GM10847 (cell line): ENCODE results near the gene DLX6.

Source experiments
- POLR2A ChIP-seq: IDR thresholded peaks from 2 replicates; pipeline ENCODE4 v1.6.1; 2011; ENCODE audit not compliant: insufficient read length; ENCODE audit errors: extremely low read depth

DLX6 gene

DNA sequence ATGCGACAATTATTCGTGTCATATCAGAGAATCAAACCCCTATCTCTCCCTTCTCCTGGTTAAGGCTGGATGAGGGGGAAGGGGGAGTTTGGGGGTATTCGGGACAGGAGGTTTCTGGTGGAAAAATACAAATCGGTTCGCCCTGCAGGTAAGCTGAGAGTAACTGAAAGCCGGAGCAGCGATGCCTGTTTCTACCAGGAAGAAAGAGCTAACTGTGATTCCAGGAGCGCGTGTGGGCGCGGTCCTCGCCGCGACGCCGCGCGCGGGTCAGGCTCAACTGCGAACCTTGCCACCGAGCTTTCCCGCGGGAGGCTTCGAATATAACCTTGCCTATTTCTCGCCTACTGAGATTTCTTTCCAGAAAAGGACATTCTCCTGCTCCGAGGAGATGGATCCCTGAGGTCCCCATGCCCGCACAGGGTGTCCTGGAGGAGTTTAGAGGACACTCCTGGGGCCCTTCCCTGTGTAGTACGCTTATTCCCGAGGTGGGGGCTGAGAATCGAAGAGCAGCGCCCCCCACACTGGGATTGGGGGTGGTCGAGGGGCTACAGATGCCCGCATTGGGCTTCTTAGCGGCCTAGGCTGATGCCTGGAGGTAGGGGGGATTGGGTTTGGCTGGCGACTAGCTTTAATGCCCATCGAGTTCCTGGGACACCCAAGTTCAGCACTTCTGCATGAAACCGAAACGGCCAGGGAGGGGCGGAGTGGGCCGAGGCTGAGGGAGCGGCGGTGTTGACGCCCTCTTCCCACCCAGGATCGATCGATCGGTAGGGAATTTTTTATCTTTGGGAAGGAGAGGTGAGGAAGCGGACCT is 13.0 kb upstream of the DLX6 start:
- TF ChIP-seq POLR2A: no peak

DNA sequence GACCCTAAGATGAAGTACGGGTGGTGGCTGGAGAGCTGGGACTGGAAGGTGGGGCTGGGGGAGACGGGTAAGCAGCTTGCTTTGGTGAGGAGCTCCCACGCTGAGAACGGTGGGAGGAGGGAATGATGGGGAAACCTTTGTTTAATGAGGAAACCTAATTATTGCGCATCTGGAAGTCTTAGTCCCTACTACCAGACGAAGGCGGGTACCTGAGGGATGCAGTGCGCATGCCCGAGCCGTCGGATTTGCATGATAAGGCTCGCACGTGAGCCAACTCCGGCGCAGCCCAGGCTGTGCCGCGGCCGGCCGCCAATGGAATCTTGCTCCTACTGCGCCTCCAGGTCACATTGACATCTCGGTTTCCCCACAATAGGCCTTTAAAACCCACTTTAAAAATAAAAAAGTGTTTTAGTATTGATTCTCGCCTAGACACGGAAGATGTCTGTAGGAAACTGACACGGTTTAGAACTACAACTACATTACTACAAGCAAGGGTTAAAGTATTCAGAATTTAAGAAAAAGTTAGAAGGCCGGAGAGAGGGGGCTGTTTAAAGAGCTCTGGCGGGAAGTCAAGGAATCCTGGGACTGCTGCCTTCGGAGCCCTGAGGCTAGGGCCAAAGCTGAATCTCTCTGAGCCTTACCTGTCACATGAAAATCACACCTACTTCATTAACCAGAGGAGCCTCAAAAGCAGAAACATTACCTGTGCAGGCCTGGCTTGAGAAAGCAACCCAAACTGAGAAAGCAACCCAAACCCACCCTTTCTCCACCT is 12.1 kb upstream of the DLX6 start:
- no peak for TF ChIP-seq POLR2A

DNA sequence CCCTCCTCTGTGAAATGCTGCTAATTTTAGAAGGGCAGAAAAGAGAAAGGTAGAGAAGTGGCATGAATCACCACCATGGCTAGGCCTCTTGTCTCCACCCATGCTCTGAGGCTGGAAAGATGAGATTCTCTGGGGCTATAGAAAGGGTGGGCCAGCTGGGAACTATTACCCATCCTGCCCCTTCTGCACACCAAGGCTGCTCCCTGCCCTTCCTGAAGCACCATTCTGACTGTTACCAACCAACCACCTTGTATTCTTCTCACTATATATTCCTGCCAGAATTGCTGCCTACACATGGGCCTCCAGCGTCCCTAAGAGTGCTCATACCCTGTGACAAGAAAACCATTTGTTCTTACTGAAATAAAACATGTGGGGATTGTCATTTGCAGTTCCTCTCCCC is 11.4 kb upstream of the DLX6 start:
- no peak for TF ChIP-seq POLR2A

DNA sequence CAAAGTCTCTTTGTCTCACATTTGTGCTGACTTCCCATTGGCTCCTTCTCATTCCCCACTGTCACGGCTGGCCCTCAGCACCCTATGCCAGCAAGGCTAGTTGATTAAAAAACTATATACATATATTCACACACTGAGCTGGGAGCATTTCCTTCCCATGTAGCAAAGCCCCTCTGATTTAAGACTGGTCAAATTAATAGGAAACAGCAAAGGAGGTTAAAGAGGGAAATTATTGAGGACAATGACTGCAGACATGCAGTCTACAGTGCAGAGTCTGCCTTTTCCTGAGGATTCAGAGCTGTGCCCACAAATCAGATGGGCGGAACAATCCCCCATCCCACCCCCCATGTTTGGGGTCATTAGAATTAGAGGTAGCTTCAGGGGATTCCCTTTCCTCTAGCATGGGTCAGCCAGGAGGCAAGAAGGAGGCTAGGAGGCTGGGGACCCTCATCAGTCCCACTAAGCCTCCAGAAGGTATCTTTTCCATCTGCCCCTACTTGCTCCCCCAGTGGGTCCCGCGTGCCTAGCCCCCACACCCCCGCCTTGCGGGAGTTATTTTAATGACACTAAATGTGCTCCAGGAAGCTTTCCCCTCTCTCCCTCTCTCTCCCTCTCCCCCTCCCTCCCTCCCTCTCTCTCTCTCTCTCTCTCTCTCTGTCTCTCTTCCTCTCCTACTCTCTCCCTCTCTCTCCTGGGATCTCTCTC is 9.8 kb upstream of the DLX6 start:
- TF ChIP-seq POLR2A: no peak

DNA sequence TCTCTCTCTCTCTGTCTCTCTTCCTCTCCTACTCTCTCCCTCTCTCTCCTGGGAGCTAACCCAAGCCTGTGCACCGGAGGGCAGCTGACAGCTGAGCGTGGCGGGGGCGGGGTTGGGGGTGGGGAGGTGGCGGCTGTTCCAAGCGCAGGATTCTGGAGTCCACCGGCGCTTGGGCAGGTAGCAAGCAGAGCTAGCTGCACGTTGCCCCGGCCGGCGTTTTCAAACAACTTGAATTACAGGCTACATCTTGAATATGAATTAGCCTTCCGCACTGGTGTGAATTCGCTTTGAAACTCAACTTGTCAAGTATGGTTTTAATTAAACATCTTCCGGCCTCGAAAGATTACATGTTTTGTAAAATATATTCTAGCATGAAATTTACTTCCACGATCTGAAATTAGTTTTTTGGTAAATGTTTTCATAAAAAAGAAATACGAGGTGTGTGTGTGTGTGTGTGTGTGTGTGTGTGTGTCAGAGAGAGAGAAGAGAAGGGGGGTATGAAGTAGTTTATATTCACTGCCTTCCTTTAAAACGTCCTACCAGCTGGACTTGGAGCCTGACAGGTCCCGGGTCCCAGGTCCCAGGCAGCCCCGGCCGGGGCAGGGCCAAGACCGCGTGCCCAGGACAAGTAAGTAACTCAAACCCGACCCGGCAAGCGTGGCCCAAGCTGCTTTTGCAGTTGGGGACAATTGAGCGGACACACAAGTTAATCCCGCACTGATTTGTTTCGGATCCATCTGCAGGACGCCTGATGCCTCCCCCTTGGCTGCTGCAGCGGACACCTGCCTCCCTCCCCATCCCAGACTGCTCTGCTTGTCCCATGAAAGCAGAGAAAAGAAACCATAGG is 9.0 kb upstream of the DLX6 start:
- no peak for TF ChIP-seq POLR2A

DNA sequence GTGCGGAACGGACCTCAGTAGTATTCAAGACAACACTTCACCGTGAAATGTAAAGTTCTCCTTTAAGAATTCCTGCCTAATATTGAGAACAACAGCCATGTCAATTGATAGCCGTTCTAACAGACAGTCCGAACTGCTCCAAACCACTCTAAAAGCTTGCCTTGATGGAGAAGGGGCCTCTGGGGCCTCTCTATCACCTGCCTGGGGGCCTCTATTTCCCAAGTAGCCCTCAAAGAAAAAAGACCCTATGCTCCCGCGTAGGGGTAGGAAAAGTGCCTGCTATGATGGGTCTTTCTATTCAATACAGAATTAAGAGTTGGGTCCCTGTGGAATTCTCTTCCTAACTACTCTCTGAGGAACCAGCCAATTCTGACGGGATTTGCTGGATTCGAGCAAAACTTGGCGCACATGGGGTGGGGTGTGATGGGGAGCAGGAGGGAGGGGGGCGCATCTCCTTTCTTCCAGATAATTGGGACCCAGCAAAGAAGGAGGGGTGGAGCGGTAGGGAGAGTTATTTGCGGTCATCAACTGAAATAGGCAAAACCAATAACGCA is 8.3 kb upstream of the DLX6 start:
- TF ChIP-seq POLR2A: no peak

DNA sequence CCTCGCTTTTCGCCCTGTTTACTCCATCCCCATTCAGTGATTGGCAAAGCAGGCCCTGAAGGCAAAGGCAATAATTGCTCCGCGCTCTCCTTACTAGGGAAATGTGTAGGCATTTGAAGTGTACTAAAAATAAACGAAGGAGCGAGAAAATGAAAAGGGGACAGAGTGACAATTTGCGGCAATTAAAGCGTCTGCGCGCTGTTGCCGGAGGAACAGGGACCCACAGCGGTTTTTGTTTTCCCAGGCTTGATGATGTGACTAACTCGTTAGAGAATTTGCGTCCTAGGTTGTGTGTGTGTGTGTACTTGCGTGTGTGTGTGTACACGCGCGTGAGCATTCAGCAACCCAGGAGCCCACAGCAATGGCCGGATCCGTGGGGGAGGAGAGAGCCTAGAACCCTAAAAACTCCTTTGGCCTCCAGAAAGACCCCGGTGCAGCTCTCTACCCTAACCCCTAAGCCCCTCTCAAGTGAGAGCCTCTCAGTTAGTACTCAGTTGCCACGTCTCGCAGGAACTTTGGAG is 7.8 kb upstream of the DLX6 start:
- TF ChIP-seq POLR2A: no peak

DNA sequence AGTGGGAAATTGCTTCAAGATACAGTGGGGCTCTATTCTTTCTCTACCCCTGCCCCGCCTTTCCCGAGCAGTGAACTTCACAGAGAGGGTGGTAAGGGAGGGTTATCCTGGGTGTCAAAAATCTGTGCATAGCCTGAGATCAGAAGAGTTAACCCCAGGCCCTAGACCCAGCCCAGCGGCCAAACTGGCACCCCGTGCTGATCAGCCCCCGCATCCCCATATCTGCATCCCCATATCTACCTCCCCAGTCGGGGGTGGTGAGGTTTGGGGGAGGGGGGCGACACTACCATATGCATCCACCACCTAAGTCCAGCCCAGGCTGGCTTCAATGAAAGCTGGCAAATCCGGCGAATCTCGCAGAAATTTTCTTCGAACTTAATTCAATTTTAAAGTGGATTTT is 7.0 kb upstream of the DLX6 start:
- no peak for TF ChIP-seq POLR2A

DNA sequence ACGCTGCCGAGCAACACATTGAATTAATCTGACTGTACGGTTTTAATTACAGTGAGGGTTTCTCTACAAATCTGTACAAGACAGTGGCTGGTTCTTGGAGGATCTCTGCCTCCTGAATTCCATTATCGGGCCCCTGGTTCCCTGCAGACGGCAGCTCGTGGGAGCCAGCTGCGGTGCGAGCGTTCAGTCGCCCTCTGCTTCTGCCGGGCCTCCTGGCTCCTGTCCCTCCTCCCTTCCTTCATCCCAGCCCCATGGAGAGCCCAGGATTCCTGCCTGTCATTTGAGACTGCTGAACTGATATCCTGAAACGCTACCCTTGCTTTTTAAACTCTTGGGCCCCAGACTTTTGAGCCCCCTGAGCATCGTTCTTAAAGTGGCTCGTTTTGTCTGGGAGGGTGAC is 6.6 kb upstream of the DLX6 start:
- no peak for TF ChIP-seq POLR2A

DNA sequence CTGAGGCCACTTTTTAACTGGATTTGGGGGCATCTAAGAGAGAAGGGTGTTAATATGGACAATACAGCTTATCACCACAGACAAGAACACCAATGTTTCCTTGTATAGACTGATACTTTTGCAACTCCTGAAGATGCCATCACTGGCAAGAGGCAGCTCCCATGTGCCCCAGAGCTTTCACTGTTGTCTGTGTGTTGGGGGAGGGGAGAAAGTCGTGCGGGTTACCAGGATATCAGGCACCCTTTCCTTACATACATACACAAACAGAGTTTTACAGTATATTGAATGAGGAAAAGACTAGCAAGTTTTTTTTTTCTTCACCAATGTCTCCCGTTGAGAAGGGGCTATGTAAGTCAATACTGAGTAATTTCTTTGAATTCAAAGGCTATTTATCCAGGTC is 4.1 kb upstream of the DLX6 start:
- TF ChIP-seq POLR2A: no peak

DNA sequence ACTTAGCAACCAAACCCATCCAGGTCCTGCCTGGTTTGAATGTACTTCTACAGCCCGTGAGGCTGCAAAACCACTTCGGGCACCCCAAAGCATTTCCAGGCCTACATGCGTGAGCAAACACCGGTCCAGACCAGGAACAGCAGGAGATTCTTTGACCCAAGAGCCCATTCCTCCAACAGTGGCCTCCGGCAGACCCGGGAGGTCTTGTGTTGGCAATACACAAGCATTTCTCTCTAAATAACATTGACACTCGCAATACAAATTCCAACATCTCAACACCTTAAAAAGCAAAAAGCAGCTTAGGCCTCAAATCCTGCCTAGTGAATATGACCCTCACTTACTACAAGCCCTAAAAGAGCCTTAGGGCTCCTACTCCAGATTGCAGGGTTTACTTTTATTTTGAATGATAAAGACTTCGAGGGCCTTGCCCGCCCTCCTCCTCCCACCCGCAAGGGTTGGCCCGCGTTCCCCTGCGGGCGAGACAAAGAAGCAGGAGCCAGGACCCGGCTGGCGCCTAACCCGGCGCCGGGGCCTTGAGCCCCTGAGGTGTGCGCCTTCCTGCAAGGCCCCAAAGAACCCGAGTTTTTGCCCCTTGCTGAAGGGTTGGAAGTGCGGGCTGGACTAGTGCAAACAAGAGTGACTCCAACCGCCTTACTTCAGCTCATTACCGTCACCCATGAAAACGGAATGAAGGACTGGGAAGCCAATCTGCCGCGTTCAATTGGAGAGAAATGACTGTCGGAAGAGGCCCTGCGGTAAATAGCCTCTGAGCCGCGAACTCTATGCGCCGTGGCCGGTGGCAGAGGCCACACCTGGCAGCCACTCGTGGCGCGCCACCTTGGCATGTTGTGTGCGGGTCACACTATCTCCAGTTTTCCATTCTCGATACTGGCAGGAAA is 3.4 kb upstream of the DLX6 start:
- no peak for TF ChIP-seq POLR2A

DNA sequence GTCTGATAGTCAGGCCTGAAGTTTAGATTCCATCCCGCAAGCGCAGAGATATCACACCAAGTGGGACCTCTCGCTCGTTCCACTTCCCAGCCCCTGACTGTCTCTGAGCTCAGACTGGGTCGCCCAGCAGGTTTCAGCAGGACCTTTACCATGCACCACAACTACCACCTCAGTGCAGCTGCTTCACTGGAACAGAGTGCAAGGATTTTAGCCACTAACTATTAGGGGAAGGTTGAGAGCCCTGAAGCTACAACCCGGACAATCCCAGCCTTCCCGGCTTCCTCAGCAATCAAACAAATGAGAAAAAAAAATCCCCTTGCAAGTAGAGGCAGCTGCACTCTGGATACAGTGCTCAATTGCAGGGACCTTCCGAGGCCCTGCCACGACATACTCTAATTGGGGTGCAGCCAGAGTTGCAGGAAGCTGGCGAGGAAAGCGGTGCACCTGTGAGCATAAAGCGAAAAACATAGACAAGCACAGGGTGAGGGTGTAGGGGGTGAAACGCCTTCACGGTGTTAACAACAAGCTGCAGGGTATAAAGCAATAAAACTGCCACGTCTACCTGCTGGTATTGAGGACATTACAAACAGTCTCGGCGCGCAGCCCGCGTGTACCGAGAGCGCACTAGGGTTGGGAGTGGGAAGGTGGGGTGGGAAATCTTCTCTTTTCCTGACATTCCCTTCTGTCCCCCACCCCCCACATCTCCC is 2.6 kb upstream of the DLX6 start:
- TF ChIP-seq POLR2A: no peak
